GM18870 (cell line): Measurements from ENCODE around the gene PDE4D.

Experiments
- ATAC-seq: cut with Tn5 transposase; IDR thresholded peaks from one replicate; pipeline ENCODE4 v1.9.1; 2021; ENCODE audit warnings: moderate library complexity; ENCODE audit not compliant: unreplicated experiment

PDE4D gene

GRCh38 chr5:59346514-59346913, 547.0 kb downstream of the PDE4D start:
- ATAC-seq, result no peak

DNA sequence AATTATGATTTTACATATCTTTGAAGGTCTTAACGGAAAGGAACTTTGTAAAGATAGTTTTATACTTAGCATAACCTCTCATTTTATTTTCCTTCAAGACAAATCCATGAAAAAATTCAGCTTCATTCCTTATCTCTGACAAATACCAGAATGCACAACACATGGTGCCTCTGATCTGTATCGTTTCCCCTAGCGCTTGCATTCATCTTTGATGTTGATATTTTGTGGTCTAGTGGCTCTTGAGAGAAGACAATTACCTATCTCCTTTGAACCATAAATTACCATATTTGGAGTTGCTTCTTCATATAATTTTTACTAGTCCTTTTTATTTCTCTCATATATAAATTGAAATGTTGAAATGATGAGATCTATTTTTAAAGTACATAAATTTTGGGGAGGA, 551.3 kb downstream of the PDE4D start:
- ATAC-seq, result no peak

- ATAC-seq, result no peak
These were observed 551.8 kb downstream of the PDE4D start for GRCh38 chr5:59341760-59342159.

DNA sequence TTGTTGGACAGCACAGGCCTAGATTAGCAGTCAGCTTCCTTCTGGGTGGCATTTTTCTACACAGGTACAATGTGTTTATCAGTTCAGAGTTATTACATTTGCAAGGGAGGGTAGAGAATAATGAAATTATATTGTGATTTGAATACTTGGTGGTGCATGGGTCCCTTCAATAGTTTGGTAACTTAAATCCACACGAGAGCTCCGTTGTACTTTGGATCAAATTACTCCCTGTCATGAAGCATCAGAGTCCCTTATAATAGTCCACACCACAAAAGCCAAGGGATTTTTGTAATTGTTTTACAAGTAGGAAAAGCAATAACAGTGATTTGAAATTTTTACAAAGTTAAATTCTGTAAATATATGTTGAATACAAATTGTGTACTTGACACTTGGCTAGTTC, 552.4 kb downstream of the PDE4D start:
- ATAC-seq, result no peak

- no peak for ATAC-seq
These were observed 552.9 kb downstream of the PDE4D start for GRCh38 chr5:59340637-59341036.

DNA sequence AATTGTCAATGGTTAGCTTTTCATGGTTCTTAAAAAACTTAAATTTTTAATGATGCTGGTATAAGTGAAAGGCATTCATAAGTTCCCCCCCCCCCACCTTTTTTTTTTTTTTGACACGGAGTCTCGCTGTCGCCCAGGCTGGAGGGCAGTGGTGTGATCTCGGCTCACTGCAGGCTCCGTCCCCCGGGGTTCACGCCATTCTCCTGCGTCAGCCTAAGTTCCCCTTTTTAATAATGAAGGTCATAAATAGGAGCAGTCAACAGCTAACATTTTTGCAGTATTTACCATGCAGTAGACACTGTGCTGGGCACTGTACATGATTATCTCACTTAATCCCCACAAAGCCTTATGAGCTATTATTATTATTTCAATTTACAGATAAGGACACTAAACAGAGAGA, 556.3 kb downstream of the PDE4D start:
- ATAC-seq, result no peak

DNA sequence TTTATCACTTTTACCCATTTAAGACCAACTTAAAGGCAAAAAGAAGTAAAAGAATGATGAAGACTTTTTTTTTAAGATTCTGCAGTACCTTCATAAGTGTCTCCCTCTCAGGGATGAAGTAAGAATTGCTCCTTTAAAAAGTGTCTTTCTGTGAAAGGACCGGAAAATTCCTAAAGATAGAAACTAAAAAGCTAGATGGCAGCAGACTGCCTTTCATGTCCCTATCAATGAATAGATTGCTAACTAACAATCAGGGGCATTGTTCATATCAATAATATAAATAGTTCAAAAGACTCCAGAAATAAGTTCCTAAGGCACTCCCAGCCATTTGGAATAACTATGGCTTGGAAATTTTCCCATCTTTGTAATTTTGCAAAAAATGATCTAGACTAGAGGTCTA, 558.0 kb downstream of the PDE4D start:
- ATAC-seq, result no peak

- ATAC-seq, result no peak
These were observed 560.1 kb downstream of the PDE4D start for GRCh38 chr5:59333416-59333815.

DNA sequence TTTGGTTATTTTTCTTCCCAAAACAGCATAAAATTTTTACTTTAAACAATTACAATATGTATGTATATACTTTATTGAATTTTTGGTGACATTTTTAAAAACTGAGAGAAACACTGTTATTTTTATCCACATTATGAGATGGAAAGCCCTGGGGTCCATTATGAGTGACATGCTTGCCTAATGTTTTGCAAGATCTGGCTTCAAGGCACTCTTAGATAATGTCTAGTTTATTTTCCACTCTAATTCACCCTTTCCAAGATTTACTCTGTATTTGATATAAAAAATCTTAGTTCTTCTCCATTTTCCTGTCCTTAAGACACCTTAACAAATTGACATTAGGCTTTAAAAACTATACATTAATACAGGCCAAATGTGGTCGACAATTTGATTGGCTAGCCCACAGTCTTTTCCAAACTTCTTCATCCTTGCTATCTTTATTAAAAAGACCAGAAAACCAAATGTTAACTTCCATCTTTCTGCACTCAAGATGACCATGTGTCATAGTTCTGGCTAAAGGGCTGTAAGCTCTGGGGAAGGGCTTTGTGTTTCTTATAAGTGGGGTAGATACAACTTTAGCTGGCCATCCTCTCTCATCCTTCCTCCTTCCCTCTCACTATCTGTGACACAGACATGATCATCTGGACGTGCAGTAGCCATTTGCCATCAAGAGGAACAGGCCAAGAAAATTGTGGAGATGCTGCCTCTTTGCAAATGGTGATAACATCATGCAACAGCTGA, 561.1 kb downstream of the PDE4D start:
- no peak for ATAC-seq

- ATAC-seq, result no peak
These were observed 562.8 kb downstream of the PDE4D start for GRCh38 chr5:59330680-59331079.

- ATAC-seq, result no peak
These were observed 564.7 kb downstream of the PDE4D start for GRCh38 chr5:59328709-59329296.

DNA sequence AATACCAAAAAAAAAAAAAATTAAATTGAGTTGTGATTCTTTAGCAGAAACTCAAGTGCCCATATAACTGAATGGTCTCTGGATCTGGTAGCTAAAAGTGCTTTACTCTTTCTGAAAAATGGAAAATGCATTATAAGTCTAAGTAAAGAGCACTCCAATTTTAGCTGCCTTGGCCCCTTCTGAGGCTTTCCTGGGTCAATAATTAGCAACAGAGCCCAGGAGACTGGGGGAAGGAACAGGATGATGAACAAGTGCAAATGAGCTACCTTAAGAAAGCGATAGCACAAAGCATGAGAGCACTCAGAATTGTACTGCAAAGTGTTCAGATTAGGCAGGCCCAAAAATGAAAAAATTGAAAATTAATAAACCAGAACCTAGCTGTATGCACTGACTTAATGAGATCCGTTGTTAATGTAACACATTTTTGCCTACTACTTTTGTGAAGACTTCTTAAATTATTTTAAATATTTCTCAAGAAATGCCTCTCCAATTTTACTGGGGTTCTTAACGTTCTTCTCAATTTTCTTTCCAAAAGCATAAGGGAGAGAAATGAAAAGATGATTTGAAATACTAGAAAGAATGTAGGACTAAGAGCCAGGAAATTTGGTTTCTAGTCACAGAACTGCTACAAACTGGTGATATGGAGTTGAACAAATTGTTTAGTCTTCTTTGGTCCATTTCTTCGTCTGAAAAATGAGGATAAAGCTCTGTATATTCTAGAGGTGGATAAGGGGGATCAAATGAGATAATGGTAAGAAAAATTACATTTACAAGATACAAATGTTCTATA, 566.1 kb downstream of the PDE4D start:
- ATAC-seq, result no peak

DNA sequence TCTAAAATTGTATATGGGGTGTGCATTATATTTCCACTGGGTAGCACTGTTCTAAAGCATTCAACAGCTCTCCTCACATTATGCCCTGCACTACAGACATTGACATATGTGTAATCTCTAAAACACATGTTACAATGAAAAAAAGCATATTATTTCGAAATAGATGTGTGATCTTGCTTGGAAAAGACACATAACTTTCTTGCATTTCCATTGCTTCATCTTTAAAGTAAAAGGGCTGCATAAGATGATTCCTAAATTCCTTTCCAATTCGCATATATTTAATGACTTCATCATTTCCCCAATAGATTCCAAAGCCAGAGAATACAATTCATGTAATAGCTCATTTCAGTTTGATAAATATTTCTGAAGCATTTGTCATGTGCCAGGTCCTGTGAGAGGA, 566.9 kb downstream of the PDE4D start:
- ATAC-seq, result no peak

DNA sequence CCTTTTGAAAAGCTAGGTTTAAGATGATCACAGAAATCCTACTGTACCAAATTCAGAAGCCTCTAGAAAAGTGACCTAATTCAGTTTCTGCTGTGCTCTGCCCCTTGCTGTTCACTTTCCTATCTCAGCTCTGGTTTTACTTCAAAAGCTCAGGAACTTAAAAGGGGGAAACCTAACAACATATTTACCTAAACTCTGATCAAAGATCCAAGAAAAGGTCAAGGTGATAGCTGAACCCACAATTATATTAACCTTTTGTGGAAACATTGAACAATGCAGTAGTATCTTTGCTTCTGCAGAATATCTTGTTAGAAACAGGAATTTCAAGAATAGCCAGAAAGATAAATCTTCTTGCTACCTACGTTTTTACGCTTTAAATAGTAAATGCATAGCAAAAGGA, 568.5 kb downstream of the PDE4D start:
- ATAC-seq, result no peak

DNA sequence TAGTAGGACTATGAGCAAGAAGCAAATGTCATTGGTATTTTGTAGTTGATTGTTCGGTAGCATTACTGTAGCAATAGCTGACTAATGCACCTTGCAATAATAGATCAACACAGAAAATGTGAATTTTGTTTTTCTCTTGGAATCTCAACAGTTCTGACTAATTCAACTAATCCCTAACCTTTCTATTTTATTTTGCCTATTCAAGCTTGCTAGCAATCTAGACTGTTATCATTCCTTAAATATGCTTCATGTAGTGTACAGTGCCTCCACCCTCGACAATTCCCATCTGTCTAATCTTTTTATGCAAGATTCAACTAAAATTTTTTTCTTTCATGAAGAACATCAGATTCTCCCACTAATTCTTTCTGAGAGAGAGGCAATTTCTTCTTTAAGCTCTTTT, 570.6 kb downstream of the PDE4D start:
- no peak for ATAC-seq

- ATAC-seq, result no peak
These were observed 571.5 kb downstream of the PDE4D start for GRCh38 chr5:59322058-59322457.

DNA sequence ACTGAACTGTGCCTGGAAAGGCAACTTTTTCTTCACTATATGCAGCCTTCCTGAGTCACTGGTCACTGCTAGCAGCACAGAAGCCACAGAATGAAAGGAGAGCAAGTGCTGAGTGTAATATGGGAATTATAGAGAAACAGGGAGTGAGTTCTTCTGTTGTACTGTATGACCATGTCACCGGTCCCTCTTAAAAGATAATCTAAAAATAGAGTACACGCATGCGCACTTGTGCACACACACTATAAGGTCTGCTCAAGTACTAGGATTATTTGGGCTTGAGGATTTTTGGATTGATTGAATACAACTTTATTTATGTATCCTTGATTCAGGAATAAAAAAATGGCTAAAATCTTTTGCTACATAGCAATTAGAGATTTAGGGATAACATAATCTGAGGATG, 571.9 kb downstream of the PDE4D start:
- ATAC-seq, result no peak

DNA sequence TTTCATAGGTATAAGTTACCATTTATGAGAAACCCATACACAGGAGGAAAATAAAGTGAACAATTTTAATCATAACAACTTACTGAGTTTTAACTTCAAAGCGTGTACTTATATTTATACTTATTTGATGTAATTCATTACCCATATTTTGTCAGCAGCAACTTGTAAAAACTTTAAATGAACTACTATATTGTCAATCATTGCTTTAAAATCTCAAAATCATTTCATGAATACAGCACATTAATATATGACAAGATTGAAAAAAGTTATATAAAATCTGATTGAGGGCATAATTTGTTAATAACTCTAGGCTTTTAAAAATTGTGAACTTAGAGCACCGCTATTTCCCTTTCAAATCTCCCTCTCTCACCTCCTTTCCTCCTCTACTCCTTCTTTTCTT, 573.1 kb downstream of the PDE4D start:
- no peak for ATAC-seq

- ATAC-seq, result no peak
These were observed 574.3 kb downstream of the PDE4D start for GRCh38 chr5:59319250-59319649.

GRCh38 chr5:59317774-59318205, 575.7 kb downstream of the PDE4D start:
- ATAC-seq, result no peak

DNA sequence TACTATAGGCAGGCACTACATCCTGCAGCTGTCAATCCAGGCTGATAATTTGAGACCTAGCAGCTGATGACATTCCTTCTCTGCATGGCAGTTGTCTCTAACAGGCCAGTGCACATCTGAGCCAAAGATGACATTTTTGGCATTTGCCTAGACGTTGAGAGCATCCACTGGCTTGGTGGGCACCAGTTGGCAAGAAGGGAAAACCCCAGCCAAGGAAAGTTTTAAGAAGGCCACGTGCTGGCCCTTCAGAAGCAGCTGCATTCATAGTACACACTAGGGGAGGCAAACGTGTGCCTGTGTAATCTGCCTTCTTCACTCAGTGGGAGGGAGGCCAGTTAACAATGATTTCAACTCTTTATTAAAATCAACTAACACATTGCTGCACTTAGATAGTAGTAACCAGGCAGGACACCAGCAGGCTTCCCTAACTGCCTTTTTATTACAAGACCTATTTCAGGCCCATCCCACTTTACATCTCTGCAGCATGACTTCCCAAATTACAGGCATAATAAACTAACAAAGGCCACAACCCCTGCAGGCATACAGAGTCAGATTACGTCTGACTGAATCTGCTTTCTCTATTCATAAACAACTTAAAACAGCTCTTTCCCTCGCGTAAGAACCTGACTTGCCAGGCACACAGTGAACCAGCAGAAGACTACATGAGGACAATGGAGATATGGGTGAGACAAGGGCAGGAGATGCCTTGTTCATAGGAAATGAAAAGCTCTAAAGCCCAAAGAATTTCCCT, 576.3 kb downstream of the PDE4D start:
- no peak for ATAC-seq
